ENCODE measurements around the gene OR2H1.

The OR2H1 gene

DNA sequence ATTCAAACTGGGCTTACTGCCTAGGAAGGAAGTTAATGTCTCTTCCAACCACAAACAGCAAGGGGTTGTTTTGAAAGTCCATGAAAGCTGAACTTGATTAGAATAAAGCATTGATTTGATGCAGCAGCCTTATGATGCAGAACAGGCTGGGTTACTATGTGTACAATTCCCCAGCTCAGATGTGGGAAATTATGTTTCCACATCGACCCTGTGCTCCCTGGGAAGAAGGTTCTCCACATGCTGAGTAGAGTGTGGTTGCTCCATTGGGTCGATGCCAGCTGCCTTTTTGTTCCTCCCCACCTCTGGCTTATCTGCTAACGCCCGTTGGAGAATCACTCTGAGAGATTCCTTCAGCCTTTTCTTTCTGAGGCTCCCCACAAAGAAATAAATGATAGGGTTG lies 29.6 kb downstream of the OR2H1 start:
- no peak for DNase-seq

DNA sequence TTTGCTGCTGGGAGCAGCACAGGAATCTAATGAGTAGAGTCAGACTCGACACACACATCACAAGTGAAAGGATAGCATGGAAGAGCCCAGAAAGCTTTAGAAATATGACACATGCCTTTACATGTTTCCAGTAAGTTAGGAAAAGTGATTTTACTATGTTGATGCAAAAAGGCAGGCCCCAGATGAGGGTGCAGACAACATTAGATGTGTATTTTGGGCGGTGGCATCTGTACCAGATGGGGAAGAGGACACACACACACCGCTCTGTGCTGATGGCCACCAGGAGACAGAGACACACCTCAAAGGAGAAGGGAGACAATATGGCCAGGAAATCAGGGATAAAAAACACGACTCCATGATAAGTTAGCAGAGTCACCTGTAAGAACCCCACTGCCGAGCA lies 30.2 kb downstream of the OR2H1 start:
- no peak for DNase-seq

- no peak for DNase-seq
Measured at GRCh38 chr6:29487660-29488059, 30.7 kb downstream of the OR2H1 start, which contains the start of gene MAS1L. MAS1L (minus strand) TSS chr6:29487956; CDS start chr6:29487902, 54 bp downstream.

GRCh38 chr6:29488874-29489273 lies 31.9 kb downstream of the OR2H1 start:
- DNase-seq = no peak

DNA sequence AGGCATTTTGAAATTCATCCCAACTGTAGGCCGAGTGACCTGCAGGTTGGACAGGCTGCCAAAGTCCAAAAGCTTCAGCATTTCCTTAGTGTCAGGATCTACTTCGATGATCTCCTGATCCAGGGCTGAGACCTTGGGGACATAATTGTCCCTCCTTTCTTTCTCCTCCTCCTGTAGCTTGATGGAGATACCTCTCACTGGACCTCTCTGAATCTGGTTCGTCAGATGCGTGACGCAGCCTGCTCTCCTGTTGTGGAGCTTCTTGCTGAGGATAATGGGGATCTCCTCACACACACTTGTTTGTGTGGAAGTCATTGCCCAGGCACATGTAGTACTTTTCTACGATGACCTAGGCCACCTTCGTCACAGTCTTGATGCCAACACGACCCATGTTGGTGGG lies 32.3 kb downstream of the OR2H1 start:
- DNase-seq = no peak

GRCh38 chr6:29490055-29490454 lies 33.1 kb downstream of the OR2H1 start:
- no peak for DNase-seq

GRCh38 chr6:29490552-29490951 lies 33.6 kb downstream of the OR2H1 start:
- no peak for DNase-seq

DNA sequence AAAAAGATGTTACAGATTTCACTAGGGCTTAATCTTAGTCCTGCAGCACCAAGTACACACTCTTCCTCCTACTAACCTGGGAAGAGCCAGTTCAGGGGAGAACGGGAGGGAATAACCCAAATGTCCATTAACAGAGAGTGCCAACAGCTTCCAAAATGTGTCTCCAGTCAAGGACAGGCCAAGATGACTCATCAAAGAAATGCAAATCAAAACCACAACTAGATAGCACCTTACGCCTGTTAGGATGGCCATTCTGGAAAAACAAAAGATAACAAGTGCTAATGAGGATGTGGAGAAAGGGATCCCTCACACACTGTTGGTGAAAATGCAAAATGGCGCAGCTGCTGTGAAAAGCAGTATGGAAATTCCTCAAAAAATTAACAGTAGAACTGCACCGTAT lies 34.6 kb downstream of the OR2H1 start:
- DNase-seq = no peak

GRCh38 chr6:29493261-29493660 lies 36.3 kb downstream of the OR2H1 start:
- DNase-seq = no peak

GRCh38 chr6:29494131-29494530 lies 37.2 kb downstream of the OR2H1 start:
- no peak for DNase-seq

DNA sequence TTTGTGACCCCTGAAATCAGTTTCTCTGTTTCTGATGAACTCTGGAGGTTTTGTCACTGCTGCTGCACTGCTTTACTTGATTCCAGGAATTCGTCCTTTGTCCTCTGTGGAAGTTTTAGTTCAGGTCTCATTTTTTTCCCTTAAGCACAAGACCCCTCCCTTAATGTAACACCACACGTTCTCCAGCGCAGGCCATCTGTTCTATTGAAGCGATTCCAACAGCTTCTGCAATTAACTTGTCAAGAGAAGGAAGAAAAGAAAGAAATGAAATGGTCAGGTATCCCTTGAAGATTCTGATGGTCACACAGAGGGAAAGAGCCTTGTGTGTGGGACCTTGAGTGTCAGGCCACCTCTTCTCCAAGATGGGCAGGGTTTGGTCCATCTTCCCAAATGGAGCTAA lies 38.6 kb downstream of the OR2H1 start:
- no peak for DNase-seq

- no peak for DNase-seq
Measured at GRCh38 chr6:29496961-29497360, 40.0 kb downstream of the OR2H1 start.

GRCh38 chr6:29499704-29500103 lies 42.7 kb downstream of the OR2H1 start:
- DNase-seq = no peak

- DNase-seq = no peak
Measured at GRCh38 chr6:29500594-29500993, 43.6 kb downstream of the OR2H1 start.

DNA sequence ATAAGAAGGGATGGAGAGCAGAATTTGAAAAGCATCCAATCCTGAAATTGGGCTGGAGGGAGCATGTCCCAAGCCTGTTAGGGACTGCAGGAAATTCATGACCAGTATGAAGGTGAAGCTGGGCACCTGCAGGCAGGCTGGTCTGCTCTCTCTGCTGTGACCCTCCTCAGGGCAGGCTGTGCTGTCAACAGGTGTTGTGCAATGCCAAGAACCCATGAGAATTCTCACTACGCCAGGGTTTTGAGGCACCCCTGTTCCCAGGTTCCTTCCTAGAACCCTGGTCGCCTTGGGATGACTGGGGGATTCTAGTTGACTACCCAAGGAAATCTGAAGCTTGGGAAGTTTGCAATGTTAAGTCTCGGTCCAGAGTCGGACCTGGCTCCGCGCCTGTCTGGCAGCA lies 44.2 kb downstream of the OR2H1 start:
- no peak for DNase-seq

DNA sequence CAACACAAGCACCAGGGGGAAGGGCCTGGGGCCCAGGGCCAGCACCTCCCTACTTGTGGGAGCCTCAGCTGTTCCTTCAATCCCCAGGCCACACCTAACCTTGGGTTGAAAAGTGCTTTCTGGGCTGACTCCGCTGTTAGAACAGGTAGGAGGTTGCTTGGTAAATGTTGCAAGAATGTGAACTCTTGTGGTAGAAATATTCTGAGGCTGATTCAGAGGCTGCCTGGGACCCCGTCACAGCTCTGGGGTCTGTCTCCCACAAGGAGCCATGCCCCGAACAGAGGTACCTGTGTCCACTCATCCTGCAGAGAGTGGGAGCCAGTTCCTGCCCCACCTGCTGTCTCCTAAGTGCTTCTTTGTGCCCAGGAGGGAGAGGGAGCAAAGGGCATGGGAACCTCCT lies 45.2 kb downstream of the OR2H1 start:
- DNase-seq = no peak

GRCh38 chr6:29502597-29502996 lies 45.6 kb downstream of the OR2H1 start:
- no peak for DNase-seq

DNA sequence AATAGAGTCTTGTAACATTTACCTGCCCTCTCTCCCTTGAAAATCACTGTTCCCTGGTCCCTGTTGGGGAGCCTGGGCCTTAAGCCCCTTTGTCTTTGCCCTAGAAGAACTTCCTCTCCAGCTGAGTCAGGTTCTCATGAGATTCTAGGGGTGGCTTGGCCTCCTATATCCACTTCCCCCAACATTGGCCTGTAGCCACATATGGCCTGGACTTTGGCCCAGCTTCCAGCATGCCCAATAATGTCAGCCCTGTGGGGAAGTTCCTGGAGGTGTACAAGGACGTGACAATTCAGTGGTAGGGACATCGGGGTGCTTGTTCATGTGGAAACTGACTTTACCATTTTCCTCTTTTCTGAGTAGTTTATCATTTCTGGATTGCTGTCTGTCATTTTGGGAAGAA lies 48.0 kb downstream of the OR2H1 start:
- no peak for DNase-seq

GRCh38 chr6:29505808-29506207 lies 48.9 kb downstream of the OR2H1 start:
- DNase-seq = no peak

DNA sequence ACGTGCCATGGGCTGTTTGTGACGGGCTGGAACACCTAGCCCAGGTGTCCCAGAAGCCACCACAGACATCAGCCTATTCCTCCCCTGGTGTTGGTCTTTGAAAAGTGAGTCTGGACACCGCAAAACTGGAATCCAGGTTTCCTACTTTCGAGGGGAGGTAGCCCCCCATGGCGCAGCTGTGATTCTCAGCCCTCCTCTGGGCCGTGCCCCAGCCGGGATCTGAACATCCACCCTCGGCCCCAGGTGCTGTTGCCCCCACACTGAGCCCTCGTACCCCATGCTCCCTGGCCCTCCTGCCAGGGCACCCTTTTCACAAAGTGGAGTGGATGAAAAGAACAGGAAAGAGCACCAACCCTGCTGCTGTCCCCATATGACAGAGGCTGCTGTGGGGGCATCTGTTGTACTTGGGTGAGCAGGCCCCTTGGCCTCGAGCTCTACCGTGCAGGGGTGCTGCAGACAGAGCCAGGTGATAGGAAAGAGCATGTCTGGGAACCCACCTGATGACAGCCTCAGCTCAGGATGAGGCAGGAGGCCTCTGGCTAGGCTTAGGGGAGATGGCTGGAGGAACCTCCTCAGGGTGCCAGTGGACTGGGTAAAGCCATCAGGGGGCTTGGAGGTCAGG lies 49.6 kb downstream of the OR2H1 start:
- no peak for DNase-seq

DNA sequence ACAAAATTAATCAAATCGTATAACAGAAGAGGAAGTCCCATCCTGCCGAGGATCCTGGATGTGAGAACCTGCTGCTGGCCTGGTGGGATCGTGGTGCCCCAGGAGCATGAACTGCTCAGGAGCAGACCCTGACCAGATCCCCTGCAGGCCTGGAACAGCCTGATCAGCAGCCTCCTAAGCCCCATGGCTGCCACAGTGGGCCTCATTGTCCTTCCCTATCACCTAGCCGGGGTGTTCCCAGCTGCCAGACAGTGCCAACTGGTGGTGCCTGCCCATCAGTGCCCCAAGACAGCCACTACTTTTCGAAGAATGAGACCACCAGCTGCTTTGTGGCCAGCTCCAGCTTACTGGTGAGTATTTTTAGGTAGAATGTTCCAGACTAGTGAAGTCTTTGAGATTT lies 50.4 kb downstream of the OR2H1 start:
- no peak for DNase-seq

- no peak for DNase-seq
Measured at GRCh38 chr6:29509239-29509638, 52.3 kb downstream of the OR2H1 start.

DNA sequence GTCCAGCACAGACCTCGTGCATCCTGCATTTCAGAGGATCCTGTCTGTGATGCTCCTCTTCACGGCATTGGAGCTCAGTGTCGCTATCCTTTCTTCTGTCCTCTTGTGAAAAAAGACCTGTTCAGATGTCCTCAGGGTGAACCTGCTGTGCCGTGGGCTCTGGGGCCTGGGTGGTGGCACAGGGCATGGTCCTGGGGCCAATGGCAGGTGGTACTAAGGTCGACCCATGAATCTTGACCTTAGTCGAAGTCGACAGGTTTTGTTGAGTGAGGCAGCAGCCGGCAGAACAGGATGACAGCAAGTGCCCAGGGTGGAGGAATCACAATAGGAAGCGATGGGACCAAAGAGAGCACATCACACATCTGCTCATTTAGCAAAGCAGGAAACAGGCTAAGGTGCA lies 52.8 kb downstream of the OR2H1 start:
- no peak for DNase-seq

DNA sequence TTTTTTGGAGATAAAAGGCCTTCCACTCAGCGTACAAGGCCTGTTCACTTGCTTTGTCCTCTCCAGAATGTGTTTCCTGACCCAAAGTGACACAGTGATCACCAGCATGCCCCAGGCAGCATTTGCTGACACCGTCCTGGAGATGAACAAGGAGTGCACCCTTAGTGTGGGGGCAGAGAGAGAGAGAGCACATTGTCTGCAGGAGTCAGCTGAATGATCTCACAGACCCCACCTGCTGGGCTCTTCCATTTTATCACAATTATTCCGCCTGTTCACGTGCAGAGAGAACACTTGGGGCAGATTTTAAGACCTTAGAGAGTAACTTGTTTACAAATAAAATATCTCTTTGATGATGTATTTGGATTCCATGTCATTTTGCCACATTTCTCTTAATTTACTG lies 53.2 kb downstream of the OR2H1 start:
- DNase-seq = no peak

GRCh38 chr6:29510746-29511300 lies 53.9 kb downstream of the OR2H1 start:
- DNase-seq = no peak
